DMS 273 treated with DMSO at 0.1 percent for 48 hours (cell line): ENCODE measurements around the gene IGLL5.

ENCODE experiments used
- DNase-seq: peaks from one replicate; lab custom pipeline; 2025; lab: John Stamatoyannopoulos, UW

IGLL5 gene

GRCh38 chr22:22927196-22927887, 39.7 kb downstream of the IGLL5 start:
- DNase-seq, result no peak

GRCh38 chr22:22927888-22928665, 40.5 kb downstream of the IGLL5 start:
- DNase-seq, result no peak

- DNase-seq, result no peak
These were observed 41.2 kb downstream of the IGLL5 start for GRCh38 chr22:22928666-22929380.

- no peak for DNase-seq
These were observed 42.0 kb downstream of the IGLL5 start for GRCh38 chr22:22929381-22930221.

- DNase-seq, result no peak
These were observed 42.5 kb downstream of the IGLL5 start for GRCh38 chr22:22930222-22930497.

GRCh38 chr22:22930571-22931556, 43.2 kb downstream of the IGLL5 start:
- no peak for DNase-seq

- no peak for DNase-seq
These were observed 44.1 kb downstream of the IGLL5 start for GRCh38 chr22:22931557-22932270.

GRCh38 chr22:22932512-22932941, 44.9 kb downstream of the IGLL5 start:
- no peak for DNase-seq

GRCh38 chr22:22933100-22933806, 45.6 kb downstream of the IGLL5 start:
- no peak for DNase-seq

- DNase-seq, result no peak
These were observed 46.4 kb downstream of the IGLL5 start for GRCh38 chr22:22933807-22934542.

GRCh38 chr22:22934543-22935055, 47.0 kb downstream of the IGLL5 start:
- DNase-seq, result no peak

GRCh38 chr22:22935056-22935545, 47.5 kb downstream of the IGLL5 start:
- DNase-seq, result no peak

- no peak for DNase-seq
These were observed 48.0 kb downstream of the IGLL5 start for GRCh38 chr22:22935546-22936157.

GRCh38 chr22:22936180-22936914, 48.7 kb downstream of the IGLL5 start:
- no peak for DNase-seq

GRCh38 chr22:22936915-22937656, 49.5 kb downstream of the IGLL5 start:
- no peak for DNase-seq

GRCh38 chr22:22937894-22938480, 50.4 kb downstream of the IGLL5 start:
- no peak for DNase-seq
